ENCODE measurements around the gene NTRK2.

The NTRK2 gene

GRCh38 chr9:84900421-84900820 is 230.9 kb downstream of the NTRK2 start:
- DNase-seq = no peak

GRCh38 chr9:84903963-84904362 is 234.4 kb downstream of the NTRK2 start:
- DNase-seq = no peak

- no peak for DNase-seq
These were observed 247.2 kb downstream of the NTRK2 start for GRCh38 chr9:84916769-84917168.

GRCh38 chr9:84917366-84918070 is 248.0 kb downstream of the NTRK2 start:
- DNase-seq = no peak

- DNase-seq = no peak
These were observed 249.9 kb downstream of the NTRK2 start for GRCh38 chr9:84919440-84919839.

- no peak for DNase-seq
These were observed 251.6 kb downstream of the NTRK2 start for GRCh38 chr9:84921175-84921574.

GRCh38 chr9:84922051-84922450 is 252.5 kb downstream of the NTRK2 start:
- DNase-seq = no peak

GRCh38 chr9:84924266-84924665 is 254.7 kb downstream of the NTRK2 start:
- no peak for DNase-seq

GRCh38 chr9:84925225-84925872 is 255.8 kb downstream of the NTRK2 start:
- no peak for DNase-seq

- DNase-seq = no peak
These were observed 257.3 kb downstream of the NTRK2 start for GRCh38 chr9:84926793-84927192.

- DNase-seq = no peak
These were observed 258.9 kb downstream of the NTRK2 start for GRCh38 chr9:84928419-84928818.

- DNase-seq = no peak
These were observed 259.5 kb downstream of the NTRK2 start for GRCh38 chr9:84929068-84929467.

- no peak for DNase-seq
These were observed 263.5 kb downstream of the NTRK2 start for GRCh38 chr9:84932915-84933527.

GRCh38 chr9:84935528-84936117 is 266.1 kb downstream of the NTRK2 start:
- DNase-seq = no peak

GRCh38 chr9:84937180-84937579 is 267.7 kb downstream of the NTRK2 start:
- DNase-seq = no peak

GRCh38 chr9:84937581-84937980 is 268.1 kb downstream of the NTRK2 start:
- no peak for DNase-seq

GRCh38 chr9:84939774-84940173 is 270.2 kb downstream of the NTRK2 start:
- no peak for DNase-seq

GRCh38 chr9:84940294-84940693 is 270.8 kb downstream of the NTRK2 start:
- no peak for DNase-seq

- DNase-seq = no peak
These were observed 272.3 kb downstream of the NTRK2 start for GRCh38 chr9:84941792-84942191.

- DNase-seq = no peak
These were observed 274.0 kb downstream of the NTRK2 start for GRCh38 chr9:84943482-84944050.

- DNase-seq = no peak
These were observed 276.5 kb downstream of the NTRK2 start for GRCh38 chr9:84945878-84946538.

GRCh38 chr9:84947412-84947972 is 278.0 kb downstream of the NTRK2 start:
- no peak for DNase-seq

GRCh38 chr9:84949258-84949657 is 279.7 kb downstream of the NTRK2 start:
- no peak for DNase-seq

Data from cortex of kidney (tissue), 1 donor.